ENCODE measurements around the gene TCF25.
"Not testable (repeated sequence)": the region's sequence is repeated elsewhere in the genome, so short reads cannot be mapped to it uniquely, and the experiment has no call there.

The TCF25 gene, protein sequence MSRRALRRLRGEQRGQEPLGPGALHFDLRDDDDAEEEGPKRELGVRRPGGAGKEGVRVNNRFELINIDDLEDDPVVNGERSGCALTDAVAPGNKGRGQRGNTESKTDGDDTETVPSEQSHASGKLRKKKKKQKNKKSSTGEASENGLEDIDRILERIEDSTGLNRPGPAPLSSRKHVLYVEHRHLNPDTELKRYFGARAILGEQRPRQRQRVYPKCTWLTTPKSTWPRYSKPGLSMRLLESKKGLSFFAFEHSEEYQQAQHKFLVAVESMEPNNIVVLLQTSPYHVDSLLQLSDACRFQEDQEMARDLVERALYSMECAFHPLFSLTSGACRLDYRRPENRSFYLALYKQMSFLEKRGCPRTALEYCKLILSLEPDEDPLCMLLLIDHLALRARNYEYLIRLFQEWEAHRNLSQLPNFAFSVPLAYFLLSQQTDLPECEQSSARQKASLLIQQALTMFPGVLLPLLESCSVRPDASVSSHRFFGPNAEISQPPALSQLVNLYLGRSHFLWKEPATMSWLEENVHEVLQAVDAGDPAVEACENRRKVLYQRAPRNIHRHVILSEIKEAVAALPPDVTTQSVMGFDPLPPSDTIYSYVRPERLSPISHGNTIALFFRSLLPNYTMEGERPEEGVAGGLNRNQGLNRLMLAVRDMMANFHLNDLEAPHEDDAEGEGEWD

GRCh38 chr16:89873109-89873971 lies at the start of gene TCF25:
TCF25 (plus strand) TSS chr16:89873592; CDS start chr16:89873668, 76 bp downstream.
- DNase-seq (ENCODE audit: low read depth): peak; percentile 87

GRCh38 chr16:89823824-89824148 lies 49.6 kb upstream of the TCF25 start:
- DNase-seq (ENCODE audit: low read depth): not testable (repeated sequence)

DNA sequence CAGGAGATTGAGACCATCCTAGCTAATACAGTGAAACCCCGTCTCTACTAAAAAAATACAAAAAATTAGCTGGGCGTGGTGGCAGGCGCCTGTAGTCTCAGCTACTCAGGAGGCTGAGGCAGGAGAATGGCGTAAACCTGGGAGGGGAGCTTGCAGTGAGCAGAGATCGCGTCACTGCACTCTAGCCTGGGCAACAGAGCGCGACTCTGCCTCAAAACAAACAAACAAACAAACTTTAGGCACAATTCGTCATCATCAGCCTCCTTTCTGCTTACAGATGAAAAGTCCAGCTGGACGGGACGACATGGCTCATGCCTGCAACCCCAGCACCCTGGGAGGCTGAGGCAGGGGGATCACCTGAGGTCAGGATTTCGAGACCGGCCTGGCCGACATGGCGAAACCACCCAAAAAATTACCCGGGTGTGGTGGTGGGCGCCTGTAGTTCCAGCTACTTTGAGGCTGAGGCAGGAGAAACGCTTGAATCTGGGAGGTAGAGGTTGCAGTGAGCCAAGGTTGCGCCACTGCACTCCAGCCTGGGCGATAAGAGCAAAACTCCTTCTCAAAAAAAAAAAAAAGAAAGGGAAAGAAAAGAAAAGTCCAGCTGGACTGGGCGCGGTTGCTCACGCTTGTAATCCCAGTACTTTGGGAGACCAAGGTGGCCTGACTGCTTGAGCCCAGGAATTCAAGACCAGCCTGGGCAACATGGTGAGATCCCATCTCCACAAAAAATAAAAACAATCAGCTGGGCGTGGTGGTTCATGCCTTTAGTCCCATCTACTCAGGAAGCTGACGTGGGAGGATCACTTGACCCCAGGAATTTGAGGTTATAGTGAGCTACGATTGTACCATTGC lies 46.6 kb upstream of the TCF25 start:
- no peak for DNase-seq (ENCODE audit: low read depth)

DNA sequence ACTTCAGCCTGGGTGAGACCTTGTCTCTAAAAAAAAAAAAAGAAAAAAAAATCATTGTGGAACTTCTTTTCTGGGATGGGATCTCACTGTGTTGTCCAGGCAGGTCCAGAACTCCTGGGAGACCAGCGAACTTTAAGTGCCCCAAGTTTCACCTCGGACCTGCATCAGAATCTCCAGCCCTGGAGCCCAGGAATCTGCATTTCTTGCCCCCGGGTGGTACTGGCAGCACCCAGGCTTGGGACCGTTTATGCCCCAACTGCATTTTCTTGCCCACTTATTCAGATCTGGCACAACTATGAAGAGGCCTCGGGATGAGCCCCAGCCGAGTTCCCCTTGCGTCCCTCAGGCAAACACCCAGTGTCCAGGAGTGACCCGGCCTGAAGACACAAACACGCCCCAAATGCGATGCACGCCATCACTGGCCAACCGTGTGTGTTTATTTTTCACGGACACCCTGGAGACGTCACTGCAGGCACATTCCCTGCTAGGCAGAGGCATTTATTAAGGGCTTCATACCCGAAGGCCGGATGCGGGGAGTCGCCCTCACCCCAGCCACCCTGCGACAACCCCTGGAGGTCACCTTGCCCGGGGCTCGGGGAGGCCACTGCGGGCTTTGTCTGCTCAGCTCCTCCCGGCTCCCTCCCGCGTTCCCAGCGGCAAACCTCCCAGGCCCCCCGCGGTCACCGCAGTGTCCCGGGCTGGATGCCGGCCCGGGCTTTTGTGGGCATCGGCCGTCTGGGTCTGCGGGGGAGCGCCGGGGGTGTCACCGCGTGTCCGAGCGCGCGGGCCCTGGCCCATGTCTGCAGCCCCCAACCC lies 45.8 kb upstream of the TCF25 start:
- DNase-seq (ENCODE audit: low read depth): no peak

- peak; percentile 68 for DNase-seq (ENCODE audit: low read depth)
Measured at GRCh38 chr16:89828199-89828869, 45.1 kb upstream of the TCF25 start, which contains the start of gene SPIRE2. SPIRE2 (plus strand) TSS chr16:89828475; CDS start chr16:89828551, 76 bp downstream.

DNA sequence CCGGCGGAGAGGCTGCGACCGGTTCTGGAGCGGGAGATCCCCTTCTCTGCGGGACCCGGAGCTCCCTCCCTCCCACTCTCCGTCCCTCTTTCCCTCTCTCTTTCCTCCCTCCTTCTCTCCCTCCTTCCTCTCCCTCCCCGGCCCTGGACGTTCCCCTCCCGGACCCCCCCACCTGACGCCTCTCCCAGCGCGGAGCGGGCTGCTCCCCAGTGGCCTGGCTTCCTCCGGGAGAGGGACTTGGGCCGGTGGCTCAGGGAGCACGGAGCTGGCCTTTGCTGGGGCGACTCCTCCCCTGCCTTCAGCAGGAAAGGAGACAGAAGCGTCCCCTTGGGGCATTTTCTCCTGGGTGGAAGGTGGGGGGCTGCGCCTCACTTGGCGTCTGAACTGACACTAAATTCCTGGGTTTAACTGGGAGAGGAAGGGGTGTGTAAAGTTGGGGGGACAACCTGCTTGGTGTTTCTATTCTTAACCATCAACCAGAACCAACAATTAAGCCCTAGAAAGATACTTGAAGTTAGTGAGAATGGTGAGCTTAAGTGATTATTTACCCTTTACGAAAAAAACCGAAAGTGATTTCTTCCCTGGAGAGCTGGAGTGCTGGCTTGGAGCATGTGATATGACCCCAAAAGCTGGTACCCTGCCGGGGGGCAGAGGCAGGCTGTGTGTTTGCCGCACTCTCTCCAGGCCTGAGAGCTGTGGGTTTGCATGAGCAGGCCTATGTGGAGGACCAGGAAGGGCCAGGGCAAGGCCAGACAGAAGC lies 44.3 kb upstream of the TCF25 start:
- no peak for DNase-seq (ENCODE audit: low read depth)

GRCh38 chr16:89829630-89830437 lies 43.6 kb upstream of the TCF25 start:
- DNase-seq (ENCODE audit: low read depth): no peak

- no peak for DNase-seq (ENCODE audit: low read depth)
Measured at GRCh38 chr16:89831810-89832328, 41.5 kb upstream of the TCF25 start.

GRCh38 chr16:89833664-89834363 lies 39.6 kb upstream of the TCF25 start:
- not testable (repeated sequence) for DNase-seq (ENCODE audit: low read depth)

DNA sequence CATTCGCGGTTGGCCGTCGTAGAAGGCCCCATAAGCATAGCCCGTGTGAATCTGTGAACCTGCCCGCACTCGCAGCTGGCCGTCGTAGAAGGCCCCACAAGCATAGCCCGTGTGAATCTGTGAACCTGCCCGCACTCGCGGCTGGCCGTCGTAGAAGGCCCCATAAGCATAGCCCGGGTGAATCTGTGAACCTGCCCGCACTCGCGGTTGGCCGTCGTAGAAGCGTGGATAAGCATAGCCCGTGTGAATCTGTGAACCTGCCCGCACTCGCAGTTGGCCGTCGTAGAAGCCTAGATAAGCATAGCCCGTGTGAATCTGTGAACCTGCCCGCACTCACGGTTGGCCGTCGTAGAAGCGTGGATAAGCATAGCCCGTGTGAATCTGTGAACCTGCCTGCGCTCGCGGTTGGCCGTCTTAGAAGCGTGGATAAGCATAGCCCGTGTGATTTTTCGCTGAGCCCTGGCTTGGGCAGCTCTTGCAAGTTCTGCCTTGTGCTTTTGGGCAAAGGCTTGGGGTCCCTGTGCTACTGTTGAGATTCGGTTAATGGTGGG lies 38.5 kb upstream of the TCF25 start:
- DNase-seq (ENCODE audit: low read depth): not testable (repeated sequence)

DNA sequence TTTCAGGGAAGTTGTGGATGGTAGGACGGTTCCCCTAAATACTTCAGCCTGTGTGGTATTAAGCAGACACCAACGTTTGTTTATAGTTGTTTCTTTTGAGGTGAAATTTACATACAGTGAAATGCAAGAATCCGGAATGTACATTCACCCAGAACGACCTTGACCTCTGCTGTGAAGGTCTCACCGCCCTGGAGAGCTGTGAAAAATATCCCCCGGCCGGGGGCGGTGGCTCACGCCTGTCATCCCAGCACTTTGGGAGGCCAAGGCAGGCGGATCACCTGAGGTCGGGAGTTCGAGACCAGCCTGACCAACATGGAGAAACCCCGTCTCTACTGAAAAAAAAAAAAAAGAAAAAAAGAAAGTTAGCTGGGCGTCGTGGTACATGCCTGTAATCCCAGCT lies 36.9 kb upstream of the TCF25 start:
- DNase-seq (ENCODE audit: low read depth): not testable (repeated sequence)

- no peak for DNase-seq (ENCODE audit: low read depth)
Measured at GRCh38 chr16:89837014-89837546, 36.3 kb upstream of the TCF25 start.

DNA sequence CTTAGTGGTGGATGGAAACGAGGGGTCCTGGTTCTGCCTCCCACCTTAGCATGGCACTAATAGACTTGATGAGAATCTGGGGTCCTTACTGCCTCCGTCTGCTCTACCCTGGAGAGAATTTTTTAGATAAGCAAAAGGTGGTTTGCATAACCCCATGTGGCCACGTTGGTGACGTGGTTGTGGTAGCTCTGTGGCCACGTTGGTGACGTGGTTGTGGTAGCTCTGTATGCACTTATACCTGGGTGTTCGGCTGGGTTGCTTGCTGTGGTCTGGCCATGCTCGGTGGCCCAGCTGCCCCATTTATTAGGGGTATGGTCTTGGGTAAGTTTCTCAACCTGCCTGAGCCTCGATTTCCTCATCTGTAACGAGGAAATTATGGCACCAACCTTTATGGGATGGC lies 32.1 kb upstream of the TCF25 start:
- peak; percentile 46 for DNase-seq (ENCODE audit: low read depth)

DNA sequence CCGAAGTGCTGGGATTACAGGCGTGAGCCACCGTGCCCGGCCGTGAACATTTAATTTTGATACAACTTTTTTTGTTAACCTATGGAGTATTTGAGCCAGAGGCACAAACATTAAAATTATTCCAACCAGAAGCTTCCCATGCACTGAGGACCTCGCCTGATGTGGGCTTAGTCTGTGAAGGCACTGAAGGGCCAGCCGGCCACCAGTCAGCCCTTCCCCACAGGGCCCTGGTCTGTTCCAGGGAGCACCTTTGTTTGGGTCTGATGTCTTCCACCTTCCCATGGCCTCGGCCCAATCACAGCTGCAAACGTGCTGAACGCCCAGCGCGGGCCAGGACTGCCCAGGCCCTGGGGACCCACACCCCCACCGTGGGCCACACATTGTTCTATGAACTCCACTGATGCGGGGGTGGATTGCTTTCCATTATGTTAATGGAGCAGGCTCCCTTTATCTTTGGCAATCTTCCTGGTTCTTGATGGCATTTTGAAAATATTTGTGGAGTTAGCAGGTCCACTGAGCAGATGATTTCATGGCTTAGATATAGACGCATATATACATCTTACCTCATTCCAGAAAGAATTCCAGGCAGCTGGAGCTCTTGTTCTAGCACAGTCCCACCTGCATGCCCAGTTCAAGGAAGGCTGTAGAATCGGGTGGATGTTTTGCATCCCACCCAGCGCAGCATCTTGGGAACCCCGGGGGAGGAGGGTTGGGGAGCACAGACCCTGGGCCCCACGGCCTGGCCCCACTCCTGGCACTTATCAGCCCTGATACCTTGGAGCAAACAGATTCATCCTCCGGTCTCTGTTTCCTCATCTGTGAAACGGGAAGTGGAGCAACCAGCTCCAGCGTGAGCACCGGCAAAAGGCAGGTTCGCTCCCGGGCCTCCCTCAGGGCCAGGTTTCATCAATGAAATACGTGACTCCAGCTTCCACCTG lies 30.7 kb upstream of the TCF25 start:
- DNase-seq (ENCODE audit: low read depth): no peak

- DNase-seq (ENCODE audit: low read depth): no peak
Measured at GRCh38 chr16:89843409-89844350, 29.7 kb upstream of the TCF25 start.
